IPS-NIHi11 (cell line): ENCODE data around the gene LCE1F.

ENCODE experiments used
- DNase-seq: peaks from one replicate; pipeline ENCODE4 v3.0.0; 2012; ENCODE audit warnings: mixed read lengths, low spot score

The LCE1F gene

GRCh38 chr1:152774875-152775274 lies at the start of gene LCE1F:
TSS of gene LCE1F (plus strand) at chr1:152775140. CDS start at chr1:152776372, 1,232 bp downstream.
- DNase-seq, result no peak

GRCh38 chr1:152725261-152725660 lies 49.7 kb upstream of the LCE1F start:
- DNase-seq, result no peak

GRCh38 chr1:152728986-152729385 lies 46.0 kb upstream of the LCE1F start:
- DNase-seq, result no peak

- no peak for DNase-seq
These were observed 39.3 kb upstream of the LCE1F start for GRCh38 chr1:152735648-152736047.

GRCh38 chr1:152737997-152738396 lies 36.9 kb upstream of the LCE1F start:
- DNase-seq, result no peak

- no peak for DNase-seq
These were observed 35.1 kb upstream of the LCE1F start for GRCh38 chr1:152739841-152740240.

- DNase-seq, result no peak
These were observed 33.3 kb upstream of the LCE1F start for GRCh38 chr1:152741656-152742055.

GRCh38 chr1:152743371-152744145 lies 31.4 kb upstream of the LCE1F start:
- no peak for DNase-seq

- no peak for DNase-seq
These were observed 29.6 kb upstream of the LCE1F start for GRCh38 chr1:152745289-152745704.

GRCh38 chr1:152745765-152746444 lies 29.0 kb upstream of the LCE1F start:
- no peak for DNase-seq

- no peak for DNase-seq
These were observed 27.1 kb upstream of the LCE1F start for GRCh38 chr1:152747831-152748230.

GRCh38 chr1:152752225-152752624 lies 22.7 kb upstream of the LCE1F start:
- DNase-seq, result no peak

GRCh38 chr1:152753586-152753985 lies 21.4 kb upstream of the LCE1F start:
- no peak for DNase-seq

- DNase-seq, result no peak
These were observed 18.1 kb upstream of the LCE1F start for GRCh38 chr1:152756872-152757271.

- no peak for DNase-seq
These were observed 17.2 kb upstream of the LCE1F start, which contains the start of gene KPRP for GRCh38 chr1:152757747-152758146. TSS of gene KPRP (plus strand) at chr1:152758025. CDS start at chr1:152759589, 1,564 bp downstream.

- DNase-seq, result no peak
These were observed 16.3 kb upstream of the LCE1F start for GRCh38 chr1:152758636-152759035.

GRCh38 chr1:152759453-152760173 lies 15.3 kb upstream of the LCE1F start:
- no peak for DNase-seq

- DNase-seq, result no peak
These were observed 14.3 kb upstream of the LCE1F start for GRCh38 chr1:152760551-152761190.

- no peak for DNase-seq
These were observed 13.2 kb upstream of the LCE1F start for GRCh38 chr1:152761609-152762213.

GRCh38 chr1:152768847-152769533 lies 6.0 kb upstream of the LCE1F start:
- DNase-seq, result no peak

GRCh38 chr1:152770411-152770810 lies 4.5 kb upstream of the LCE1F start:
- no peak for DNase-seq
